GM12875 (cell line): ENCODE data around the gene HIRA.
A peak's percentile ranks its signal among the peaks of the same experiment; 100 is the strongest.
"Not testable (repeated sequence)": the region's sequence is repeated elsewhere in the genome, so short reads cannot be mapped to it uniquely, and the experiment has no call there.

Source experiments
- H3K4me3 ChIP-seq: one replicate; pipeline ENCODE4 v1.5.1; 2011; ENCODE audit warnings: low read depth, low read length, control low read depth
- TF ChIP-seq, protein P1 (sequence below): IDR thresholded peaks from 2 replicates; pipeline ENCODE4 v1.5.1; 2011; ENCODE audit warnings: low read depth, mild to moderate bottlenecking, control low read depth, inconsistent platforms, low read length, moderate library complexity, borderline replicate concordance; ENCODE audit not compliant: insufficient read depth

HIRA gene

GRCh38 chr22:19448076-19448607 lies 16.6 kb upstream of the HIRA start:
- peak overlapping the region; percentile 82 for H3K4me3 ChIP-seq
- TF ChIP-seq, protein P1, sequence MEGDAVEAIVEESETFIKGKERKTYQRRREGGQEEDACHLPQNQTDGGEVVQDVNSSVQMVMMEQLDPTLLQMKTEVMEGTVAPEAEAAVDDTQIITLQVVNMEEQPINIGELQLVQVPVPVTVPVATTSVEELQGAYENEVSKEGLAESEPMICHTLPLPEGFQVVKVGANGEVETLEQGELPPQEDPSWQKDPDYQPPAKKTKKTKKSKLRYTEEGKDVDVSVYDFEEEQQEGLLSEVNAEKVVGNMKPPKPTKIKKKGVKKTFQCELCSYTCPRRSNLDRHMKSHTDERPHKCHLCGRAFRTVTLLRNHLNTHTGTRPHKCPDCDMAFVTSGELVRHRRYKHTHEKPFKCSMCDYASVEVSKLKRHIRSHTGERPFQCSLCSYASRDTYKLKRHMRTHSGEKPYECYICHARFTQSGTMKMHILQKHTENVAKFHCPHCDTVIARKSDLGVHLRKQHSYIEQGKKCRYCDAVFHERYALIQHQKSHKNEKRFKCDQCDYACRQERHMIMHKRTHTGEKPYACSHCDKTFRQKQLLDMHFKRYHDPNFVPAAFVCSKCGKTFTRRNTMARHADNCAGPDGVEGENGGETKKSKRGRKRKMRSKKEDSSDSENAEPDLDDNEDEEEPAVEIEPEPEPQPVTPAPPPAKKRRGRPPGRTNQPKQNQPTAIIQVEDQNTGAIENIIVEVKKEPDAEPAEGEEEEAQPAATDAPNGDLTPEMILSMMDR = no peak

DNA sequence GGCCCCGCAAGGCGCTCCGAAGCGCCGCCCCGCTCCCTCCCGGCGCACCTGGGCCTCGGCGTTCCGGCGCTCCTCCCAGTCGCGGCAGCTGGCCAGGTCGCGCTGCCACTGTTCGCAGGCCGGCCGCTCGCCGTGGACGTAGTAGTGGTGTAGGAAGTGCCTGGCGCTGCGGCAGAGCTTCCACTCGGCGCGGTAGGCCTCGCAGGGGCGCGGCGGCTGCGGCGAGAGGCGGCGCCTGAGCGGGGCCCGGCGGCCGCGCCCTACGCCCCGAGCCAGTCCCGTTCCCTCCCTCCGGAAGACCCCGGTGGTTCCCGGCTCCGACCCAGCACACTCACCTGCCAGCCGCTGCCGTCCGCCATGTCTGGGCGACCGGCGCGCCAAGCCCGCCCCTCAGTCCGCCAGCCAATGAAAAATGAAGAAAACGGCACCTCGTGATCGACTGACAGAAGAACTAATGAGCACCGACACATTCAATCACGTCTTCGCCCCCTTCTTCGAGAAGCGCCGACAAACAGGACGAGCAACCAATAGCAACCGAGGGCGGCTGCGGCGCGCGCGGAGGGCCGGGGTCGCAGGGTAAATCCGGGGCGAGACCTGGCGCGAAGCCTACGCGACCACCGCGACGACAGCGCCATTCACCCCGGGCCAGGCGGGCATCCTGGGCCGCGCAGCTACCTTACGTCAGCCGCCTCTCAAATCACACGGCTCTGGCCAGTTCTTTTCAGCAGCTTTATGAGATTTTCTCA lies 16.0 kb upstream of the HIRA start, which contains the start of gene C22orf39:
Gene C22orf39 (minus strand): TSS at position 382 of the 746 bp plus-strand sequence. CDS start 23 bp downstream, at position 359.
- H3K4me3 ChIP-seq = peak within 1 kb of the TSS; percentile 82
- TF ChIP-seq, protein P1 = no peak

DNA sequence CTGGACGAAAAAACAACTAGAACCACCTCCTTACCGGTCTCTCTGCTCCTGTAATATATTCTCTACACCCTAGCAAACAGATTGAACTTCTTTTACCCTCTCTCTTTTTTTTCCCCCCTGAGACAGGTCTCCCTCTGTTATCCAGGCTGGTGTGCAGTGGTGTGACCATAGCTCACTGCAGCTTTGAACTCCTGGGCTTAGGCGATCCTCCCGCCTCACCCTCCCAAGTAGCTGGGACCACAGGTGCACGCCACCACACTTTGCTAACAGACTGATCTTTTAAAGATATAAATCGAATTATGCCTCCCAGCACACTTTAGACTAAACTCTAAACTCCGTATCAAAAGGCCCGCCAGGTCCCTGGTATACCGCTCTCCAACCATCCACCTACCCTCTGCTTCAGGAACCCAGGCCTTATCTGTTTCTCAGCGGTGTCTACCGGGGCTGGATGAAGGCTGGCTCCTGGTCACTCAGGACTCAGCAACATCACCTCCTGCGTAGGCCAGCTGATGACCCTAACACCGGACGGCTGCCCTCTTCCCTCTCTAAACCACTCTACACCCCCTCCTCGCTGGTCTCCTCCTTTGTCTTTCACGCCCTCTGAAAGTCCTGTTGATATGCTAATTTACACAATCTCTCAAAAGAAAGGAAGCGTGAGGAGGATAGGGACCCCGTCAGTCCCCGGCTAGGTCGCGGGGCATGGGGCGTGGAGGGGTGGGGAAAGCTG lies 15.2 kb upstream of the HIRA start:
- H3K4me3 ChIP-seq = peak overlapping the region; percentile 82
- TF ChIP-seq, protein P1 = no peak

DNA sequence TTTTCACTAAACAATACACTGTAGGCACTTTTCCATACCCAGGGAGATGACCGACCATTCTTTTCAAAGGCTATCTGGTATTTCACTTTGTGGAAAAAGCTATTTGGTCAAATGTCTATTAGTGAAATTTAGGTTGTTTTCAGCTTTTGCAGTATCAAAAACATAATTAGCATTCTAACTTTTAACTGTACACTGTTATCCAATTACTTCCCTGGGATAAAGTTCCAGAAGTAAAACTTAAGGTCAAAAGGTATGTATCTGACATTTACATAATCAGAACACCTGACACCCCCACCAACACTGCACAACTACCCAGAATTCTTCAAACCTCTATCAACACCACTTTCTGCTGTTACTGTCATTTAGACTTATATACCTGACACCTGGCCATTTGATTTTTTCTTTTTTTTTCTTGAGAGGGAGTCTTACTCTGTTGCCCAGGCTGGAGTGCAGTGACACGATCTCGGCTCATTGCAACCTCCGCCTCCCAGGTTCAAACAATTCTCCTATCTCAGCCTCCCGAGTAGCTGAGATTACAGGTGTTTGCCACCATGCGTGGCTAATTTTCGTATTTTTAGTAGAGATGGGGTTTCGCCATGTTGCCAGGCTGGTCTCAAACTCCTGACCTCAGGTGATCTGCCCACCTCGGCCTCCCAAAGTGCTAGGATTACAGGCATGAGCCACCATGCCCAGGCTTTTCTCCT lies 13.9 kb upstream of the HIRA start:
- H3K4me3 ChIP-seq = not testable (repeated sequence)

DNA sequence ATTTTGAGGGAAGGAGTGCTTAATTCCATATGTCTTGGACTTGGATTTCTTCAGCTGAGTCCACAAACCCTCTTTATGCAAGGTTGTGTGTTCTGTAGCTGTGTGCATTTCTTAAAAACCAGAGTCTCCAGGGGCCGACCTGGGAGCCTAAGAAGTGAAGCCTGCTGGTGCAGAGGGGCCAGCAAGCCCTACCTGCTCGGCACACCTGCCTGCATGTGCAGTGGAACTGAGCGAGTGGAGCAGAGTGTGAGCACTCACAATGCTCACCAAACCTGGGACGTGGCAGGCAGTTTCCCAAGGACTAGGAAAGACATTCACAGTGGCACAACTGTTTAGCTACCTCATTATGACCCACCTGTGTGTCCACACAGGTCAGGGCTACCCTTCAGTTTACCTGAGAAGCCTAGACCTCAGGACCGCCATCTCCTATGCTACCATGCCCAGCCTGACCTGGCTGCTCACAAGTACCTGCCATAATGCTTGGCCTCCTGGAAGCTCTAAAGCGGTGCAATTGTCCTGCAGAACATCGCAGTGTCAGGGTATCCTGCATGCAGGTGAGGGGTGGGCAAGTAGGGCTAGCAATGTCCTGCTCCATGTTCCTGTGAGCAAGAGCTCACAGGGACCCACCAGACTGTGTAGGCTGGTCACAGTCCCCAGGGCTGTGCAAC lies 12.1 kb upstream of the HIRA start:
- TF ChIP-seq, protein P1 = no peak
- no peak overlapping the region for H3K4me3 ChIP-seq

DNA sequence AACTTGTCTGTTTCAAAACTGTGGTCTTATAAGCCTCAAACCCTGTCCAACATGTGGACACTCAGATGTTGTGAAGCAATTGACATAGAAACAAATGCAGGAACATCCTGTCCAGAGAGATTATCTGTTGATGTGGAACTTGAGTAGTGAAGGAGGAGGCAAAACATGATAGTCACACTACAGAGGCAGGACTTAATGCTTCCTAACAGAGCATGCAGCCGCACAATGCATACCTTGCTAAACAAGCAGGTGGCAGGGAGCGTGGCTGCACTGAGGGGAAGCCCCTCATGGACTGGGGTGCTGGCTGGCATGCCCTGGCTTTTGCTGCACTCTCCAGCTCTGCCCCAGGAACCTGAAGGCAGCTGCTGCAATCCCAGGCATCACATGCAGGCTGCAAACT lies 10.6 kb upstream of the HIRA start:
- H3K4me3 ChIP-seq = no peak overlapping the region
- TF ChIP-seq, protein P1 = no peak
